Inflammatory macrophage treated with lipopolysaccharide for 1 hour (primary cell): Measurements from ENCODE around the gene WDR62.
"Not testable (repeated sequence)": the region's sequence is repeated elsewhere in the genome, so short reads cannot be mapped to it uniquely, and the experiment has no call there.

Experiments
- DNase-seq, 2 donors: peaks; one replicate each; pipeline ENCODE4 v3.0.0-alpha.2; 2020 to 2022

The WDR62 gene

DNA sequence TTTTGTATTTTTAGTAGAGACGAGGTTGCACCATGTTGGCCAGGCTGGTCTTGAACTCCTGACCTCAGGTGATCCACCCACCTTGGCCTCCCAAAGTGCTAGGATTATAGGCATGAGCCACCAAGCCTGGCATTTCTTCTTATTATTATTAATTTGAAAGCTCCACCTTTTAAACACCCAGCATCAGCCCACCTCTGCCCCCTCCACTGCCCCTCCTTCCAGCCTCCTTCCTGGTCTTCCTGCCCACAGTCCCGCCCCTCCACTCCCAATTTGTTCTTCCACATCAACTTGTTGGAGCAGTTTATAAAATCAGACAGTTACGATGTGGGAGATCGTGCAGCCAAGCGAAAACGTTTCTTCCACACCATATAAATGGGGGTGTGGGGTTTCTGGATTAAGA lies 14.2 kb upstream of the WDR62 start:
- no peak for DNase-seq

DNA sequence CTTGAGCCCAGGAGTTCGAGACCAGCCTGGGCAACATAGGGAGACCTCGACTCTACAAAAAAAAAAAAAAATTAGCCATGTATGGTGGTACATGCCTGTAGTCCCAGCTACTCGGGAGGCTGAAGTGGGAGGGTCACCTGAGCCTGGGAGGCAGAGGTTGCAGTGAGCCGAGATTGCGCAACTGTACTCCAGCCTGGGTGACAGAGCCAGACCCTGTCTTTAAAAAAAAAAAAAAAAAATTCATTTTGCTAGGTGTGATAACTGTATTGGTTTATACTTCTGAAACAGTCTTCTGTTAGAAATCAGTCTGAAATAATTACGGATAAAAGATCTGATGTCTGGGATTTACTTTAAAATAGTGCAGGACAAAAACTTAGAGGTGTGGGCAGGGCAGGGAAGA lies 13.6 kb upstream of the WDR62 start:
- not testable (repeated sequence) for DNase-seq

DNA sequence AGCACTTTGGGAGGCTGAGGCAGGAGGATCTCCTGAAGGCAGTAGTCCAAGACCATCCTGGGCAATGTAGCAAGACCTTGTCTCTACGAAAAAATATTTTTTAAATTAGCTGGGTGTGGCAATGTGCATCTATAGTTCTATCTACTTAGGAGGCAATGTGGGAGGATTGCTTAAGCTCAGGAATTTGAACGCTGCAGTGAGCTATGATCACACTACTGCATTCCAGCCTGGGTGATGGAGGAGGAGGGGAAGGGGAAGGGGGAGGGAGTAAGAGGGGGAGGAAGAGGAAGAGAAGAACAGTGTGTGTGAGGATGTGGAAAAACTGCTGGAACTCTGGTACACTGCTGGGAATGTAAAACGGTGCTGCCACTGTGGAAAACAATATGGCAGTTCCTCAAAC lies 12.9 kb upstream of the WDR62 start:
- DNase-seq, result peak; percentile 53 to 71

DNA sequence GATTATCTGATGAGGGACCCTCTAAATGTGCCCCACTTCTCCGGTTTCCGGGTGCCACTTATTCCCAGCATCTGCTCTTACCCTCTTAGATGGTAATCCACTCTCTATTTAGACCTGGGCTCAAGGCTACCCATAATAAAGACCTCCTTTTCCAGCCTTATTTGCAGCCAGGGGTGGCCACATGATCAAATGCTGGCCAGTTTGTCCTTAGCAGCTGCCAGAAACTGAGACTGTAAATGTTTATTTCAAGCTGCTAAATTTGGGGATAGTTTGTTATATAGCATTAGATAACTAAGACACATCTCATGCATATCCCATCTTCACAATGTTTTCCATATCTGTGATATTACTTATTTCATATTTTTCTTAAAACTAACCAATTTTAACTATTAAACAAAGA lies 10.7 kb upstream of the WDR62 start:
- no peak for DNase-seq

DNA sequence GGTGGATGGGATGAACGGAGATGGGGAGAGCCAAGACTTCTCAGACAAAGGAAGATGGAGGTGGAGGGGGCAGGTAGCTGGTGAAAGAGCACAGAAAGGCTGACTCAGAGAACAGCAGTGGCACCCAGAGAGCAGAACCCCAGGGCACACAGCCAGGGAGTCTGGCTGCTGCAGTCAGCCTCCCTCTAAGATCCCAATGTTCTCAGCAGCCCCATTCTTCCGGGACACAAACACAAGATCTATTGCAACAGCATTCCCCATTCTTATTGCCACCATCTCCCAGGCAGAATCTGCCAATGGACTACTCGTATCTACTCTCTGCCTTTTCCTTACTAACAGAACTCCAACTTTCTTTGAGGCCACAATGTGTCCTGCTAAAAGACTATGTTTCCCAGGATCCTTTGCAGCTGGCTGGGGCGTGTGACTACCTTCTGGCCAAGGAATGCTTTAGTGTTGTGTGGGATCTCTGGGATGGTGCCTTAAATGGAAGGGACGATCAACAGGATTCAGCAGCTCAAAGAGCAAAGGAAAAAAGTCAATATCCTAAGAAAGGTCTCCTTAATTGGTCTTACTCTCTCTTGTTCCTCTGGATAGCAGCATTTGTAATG lies 8.2 kb upstream of the WDR62 start:
- no peak for DNase-seq

DNA sequence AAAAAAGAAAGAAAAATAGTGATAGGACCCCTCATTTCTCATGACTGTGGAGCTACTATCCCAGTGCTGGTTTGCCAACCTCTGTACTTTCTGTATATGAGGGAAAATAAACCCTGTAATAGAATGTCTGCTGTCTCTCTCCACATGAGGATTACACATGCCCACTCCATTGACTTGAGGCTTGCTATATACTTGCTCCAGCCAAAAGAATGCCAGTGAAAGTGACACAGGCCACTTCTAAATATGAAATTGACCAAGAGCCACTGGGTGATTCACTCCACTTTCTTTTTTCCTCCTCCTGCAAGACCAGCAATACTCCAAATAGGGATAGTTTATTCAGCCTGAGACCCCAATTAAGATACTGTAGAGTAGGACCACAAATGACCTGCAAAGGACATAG lies 6.9 kb upstream of the WDR62 start:
- DNase-seq, result no peak

DNA sequence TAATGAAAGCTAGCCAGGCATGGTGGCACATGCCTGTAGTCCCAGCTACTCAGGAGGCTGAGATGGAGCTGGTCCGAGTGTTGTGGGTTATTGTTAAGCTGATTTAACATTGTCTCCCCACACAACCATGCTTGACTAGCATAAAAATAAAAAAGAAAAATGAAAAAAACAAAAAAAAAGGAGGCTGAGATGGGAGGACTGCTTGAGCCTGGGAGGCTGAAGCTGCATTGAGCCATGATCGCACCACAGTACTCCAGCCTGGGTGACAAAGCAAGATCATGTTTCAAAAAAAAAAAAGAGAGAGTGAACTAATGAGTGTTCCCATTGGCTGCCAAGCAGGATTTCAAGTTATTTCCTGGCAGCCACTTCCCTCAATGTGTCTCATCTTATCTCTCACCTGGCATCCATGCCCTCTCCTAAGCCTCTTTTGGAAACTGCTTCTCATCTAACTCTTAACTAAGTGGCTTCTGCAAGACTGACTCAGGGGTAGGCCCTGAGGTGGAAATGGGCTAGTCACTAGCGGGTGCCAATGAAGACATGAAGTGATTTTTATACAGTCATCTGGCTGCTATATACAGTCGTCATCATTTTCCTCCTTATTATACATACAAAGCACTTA lies 5.5 kb upstream of the WDR62 start:
- no peak for DNase-seq

DNA sequence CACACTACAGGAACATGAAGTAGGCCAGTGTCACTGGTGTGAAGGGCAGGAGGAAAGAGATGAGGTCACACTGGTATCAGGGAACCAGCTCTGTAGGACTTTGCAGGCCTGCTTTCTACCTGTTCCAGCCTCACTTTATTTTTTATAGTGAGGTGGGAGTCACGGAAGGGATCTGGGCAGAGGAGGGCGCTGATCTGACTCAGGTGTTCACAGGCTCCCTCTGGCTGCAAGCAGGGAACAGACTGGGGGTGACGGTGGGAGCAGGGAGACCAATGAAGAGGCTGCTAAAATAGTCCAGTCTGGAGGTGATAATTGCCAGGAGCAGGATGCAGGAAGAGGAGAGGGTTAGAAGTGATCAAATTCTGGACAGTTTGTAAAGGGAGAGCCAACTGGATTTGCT lies 3.5 kb upstream of the WDR62 start:
- DNase-seq, result no peak

DNA sequence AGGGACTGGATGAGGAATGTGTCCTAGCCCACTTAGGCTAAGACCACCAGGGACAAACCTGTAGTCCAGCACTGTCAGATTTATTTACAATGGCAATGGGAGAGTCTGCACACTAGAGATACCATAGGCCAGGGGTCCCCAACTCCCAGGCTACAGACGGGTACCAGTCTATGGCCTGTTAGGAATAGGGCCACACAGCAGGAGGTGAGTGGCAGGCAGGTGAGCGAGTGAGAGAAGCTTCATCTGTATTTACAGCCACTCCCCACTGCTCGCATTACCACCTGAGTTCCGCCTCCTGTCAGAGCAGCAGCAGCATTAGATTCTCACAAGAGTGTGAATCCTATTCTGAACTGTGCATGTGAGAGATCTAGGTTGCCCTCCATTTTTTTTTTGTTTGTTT lies 3.1 kb upstream of the WDR62 start:
- no peak for DNase-seq

DNA sequence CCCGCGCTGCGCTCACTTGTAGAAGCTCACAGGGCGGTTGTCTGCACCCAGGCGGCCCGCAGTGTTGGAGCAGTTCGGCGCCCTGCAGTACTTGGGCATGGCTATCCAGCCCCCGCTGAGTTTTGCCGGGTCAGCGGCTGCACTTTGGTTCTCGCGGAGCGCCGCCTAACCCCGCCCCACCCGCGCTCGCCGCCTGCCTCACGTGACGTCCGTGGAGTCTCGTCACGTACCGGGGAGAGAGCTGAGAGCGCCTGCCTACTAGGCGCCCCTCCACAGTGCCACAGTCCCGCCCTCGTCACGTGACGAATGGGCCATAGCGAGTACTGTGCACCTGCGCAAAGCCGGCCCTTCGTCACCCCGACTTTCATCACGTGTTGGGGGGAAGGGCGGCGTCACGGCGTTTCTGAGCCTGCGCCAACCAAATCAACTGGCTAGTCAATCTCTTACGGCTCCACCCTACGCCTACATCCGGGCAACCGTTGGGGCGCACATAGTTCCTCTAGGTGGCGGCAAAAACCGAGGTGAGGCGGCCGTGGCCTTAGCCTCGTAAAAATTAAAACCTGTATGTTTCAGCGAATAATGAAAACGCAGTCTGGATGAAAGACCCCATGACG lies 471 bp upstream of the WDR62 start, which contains the start of gene THAP8:
THAP8 (minus strand) TSS at position 167 of the 614 bp plus-strand sequence; CDS start at position 99, 68 bp downstream.
- peak; percentile 98 to 99 for DNase-seq

DNA sequence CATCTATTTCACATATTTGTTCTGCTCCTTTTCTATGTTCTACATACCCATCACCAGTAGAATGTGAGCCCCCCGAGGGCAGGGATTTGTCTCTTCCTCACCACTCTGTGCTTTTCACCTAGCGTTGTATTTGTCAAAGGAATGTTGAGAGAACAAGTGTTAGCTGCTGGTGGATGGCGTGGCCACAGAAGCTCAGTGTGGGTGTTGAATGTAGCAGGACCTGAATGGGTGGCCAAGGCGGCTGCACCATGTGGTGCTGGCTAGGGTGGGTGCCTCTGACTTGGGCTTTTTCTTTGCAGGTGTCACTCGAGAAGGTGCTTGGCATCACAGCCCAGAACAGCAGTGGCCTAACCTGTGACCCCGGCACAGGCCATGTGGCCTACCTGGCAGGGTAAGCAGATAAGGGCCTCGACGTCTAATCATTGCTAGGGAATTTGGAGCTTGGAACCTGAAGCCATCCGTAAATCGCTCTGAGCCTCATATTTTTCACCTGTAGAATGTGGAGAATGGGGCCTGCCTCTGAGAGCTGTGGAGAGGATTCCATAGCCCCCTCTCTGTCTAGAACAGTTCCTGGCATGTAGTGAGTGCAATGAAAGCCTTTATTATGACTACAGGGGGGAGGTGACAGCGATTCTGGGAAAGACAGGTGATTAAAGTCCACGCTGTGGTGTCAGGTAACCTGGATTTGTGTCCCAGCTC lies 3.9 kb downstream of the WDR62 start:
- DNase-seq, result no peak

DNA sequence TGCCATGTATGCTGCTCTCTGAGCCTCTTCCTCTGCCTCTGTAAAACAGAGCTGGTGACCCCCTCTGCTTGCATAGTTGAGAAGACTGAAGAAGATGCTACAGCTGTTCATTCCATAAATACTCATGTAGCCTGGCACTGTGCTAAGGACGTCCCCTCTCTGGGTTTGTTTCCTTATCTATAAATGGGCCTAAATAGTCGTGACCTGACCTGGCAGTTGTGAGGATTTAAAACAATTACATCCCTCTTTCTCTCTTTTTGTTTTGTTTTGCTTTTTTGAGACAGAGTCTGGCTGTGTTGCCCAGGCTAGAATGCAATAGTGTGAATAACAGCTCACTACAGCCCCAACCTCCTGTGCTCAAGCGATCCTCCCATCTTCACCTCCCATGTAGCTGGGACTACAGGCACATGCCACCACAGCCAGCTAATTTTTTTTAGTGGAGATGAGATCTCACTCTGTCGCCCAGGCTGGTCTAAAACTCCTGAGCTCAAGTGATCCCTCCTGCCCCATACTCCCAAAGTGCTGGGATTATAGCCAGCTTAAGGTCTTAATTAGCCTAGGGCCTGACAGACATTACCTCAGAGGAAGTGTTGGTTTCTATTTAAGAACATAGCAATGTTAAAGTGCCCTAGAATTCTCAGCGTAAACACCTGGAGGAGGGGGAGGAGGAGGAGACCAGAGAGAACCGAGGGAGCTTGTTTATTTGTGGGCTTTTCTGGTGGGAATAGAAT lies 4.6 kb downstream of the WDR62 start:
- DNase-seq, result no peak

DNA sequence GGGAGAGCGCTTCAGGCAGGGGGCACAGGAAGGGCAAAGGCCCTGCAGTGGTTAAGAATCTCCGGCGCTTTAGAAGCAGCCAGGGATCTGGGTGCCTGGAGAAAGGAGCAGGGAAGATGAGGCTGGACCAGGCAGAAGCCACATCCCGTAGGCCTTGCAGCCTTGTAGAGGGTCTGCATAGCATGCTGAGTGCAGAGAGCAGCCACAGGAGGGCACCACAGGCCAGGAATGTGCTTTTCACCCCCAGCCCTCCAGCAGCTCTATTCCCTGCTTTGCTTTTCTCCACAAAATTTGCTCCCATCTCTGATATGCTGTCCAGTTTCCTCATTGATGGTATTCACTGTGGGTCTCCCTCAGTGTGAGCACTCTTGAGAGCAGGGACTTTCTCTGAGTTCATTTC lies 5.7 kb downstream of the WDR62 start:
- DNase-seq, result no peak

DNA sequence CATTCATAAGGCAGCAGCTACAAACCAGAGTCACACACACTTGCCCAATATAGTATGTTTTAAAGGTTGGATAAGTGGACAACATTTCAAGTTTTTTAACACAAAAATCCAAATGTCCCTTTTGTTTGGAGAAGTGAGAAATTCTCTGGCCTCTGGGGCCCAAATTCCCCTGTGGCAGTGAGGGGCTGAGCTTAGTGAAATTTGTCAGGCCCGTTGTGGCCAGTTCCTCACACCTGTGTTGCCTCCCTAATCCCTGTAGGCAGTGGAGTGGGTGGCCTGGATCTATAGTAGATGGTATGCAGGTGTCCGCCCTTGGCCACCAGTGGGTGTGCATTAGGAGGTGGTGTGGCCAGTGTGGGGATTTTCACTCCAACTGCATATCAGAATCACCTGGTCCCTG lies 6.7 kb downstream of the WDR62 start:
- DNase-seq, result no peak

DNA sequence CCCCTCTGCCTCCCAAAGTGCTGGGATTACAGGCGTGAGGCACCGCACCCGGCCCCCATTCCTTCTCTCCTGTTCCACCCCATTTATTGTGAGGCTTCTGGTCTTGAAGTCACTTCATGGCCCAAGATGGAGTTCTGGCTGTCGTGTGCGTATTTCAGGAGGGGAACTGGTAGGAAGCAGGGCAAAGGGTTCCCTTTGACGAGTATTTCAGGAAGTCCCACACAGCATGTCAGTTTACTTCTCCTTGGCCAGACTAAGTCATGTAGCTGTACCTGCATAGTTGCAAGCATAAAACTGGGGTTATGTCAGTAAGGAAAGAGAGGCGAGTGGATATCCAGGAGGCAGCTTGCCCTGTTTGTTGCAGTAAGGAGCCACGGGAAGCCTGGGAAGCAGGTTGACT lies 10.1 kb downstream of the WDR62 start:
- peak in 1 of 2 donors; percentile 40 for DNase-seq

DNA sequence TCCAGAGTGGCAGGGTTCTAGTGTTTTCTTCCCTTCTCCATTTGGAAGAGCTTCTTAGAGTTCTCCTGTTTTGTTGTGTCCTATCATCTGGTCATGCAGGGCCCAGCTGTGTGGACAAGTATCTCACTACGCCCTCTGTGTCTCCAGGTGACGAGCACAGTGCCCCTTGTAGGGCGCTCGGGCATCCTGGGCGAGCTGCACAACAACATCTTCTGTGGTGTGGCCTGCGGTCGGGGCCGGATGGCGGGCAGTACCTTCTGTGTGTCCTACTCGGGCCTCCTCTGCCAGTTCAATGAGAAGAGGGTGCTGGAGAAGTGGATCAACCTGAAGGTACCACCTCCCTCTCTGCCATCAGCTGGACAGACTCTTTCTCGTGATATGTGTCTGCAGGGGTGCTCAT lies 13.0 kb downstream of the WDR62 start:
- DNase-seq, result no peak

DNA sequence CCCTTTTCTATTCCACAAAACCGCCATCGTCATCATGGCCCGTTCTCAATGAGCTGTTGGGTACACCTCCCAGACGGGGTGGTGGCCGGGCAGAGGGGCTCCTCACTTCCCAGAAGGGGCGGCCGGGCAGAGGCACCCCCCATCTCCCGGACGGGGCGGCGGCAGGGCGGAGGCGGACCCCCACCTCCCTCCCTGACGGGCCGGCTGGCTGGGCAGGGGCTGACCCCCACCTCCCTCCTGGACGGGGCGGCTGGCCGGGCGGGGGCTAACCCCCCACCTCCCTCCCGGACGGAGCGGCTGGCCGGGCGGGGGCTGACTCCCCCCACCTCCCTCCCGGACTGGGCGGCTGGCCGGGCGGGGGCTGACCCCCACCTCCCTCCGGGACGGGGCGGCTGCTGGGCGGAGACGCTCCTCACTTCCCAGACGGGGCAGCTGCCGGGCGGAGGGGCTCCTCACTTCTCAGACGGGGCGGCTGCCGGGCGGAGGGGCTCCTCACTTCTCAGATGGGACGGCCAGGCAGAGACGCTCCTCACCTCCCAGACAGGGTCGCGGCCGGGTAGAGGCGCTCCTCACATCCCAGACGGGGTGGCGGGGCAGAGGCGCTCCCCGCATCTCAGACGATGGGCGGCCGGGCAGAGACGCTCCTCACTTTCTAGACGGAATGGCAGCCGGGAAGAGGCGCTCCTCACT lies 14.3 kb downstream of the WDR62 start:
- DNase-seq, result not testable (repeated sequence)

DNA sequence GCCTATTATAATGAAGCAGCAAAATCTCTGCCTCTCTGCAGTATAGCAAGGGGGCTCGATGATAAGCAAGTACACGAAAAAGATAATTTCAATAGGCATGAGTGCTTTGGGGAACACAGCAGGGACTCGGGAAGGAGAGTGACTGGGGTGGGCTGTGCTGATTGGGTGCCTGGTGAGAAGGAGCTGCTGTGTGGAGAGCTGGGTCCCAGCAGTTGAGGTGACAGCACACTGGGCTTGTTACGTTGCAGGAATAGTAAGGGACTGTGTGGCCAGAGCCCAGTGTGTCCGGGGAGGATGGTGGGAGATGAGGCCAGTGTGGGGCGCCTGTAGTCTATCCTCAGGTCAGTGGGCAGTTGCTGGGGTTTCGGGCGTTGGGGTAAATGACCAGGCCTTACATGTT lies 17.4 kb downstream of the WDR62 start:
- DNase-seq, result no peak

DNA sequence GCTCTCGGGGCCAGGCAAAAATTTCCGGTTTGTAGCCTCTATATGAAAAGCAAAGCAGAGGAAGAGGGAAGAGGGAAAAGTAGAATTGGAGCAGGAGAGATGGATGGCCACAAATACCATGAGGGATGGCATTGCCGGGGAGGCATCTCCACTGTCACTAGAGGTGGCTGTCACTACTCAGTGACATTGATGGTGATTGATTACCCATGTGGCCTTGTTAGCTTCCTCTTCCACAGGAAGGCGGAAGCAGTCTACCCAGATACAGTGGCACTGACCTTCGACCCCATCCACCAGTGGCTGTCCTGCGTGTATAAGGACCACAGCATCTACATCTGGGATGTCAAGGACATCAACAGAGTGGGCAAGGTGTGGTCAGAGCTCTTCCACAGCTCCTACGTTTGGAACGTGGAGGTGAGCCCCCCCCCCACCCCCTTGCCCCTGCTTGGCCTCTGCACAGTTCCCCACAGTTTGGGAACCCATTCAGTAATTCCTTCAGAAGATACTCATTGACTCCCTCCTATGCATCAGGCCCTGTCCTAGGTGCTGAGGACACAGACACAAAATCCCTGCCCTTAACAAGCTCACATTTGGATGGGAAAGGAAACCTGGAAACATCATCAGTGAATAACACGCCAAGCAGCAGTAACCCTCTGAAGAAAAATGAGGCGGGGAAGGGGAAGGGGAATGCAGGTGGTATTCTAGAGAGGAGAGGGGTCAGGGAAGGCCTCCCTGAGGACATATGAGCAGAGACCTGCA lies 18.6 kb downstream of the WDR62 start:
- no peak for DNase-seq

DNA sequence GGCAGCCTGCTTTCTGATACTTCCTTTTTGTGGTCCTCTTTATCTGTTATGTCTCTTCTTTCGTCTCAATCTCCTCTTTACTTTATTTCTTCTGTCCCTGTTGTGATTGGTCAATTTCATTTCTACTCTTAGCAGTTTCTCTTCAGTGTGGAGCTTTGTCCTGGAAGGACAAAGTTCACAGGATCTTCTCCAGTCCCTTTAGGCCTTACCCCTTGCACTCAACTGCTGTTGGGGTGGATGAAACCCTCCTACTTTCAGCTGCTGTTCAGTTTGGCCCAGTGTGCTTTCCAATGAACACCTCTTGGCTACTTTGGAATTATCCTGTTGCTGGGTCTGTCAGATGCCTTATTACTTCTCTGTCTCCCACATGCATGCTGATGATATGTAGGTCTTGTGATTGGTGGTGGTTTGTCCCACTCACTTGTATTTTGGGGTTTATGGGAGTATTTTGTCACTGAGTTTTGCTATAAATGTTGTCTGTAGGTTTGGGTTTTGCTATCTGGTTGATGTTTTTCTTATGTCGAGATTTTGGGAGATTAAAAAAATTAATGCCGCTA lies 24.8 kb downstream of the WDR62 start:
- peak in 1 of 2 donors; percentile 46 for DNase-seq

DNA sequence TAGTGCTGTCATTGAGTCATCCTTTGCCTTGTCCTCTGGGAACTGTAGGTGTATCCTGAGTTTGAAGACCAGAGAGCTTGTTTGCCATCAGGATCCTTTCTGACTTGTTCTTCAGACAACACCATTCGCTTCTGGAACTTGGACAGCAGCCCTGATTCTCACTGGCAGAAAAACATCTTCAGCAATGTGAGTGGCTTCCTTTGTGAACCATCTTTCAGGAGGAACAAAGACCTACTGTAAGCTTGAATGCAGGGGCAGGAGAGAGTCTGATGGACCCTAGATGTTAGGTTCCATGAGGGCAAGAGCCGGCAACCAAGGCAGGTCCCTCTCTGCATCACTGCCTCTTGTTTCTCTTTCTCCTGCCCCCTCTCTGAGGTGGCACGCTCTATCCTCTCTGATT lies 26.7 kb downstream of the WDR62 start:
- no peak for DNase-seq

DNA sequence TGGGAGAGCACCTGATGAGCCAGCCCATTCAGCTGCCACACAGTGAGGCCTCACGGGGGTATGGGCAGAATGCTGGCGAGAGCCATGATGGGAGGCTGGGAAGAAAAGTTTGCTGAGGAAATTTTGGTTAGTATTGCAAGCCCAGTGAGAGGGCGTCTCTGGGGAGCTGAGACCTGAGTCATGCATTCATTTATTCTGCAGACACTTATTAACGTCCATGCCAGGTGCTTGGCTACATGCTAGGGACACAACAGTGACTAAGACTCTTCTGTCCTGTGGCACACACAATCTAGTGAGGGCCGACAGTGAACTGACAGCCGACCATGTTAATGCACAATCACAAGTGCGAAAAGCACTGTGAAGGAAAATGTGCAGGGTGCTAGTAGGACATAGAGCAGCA lies 27.2 kb downstream of the WDR62 start:
- DNase-seq, result no peak
